Measurements from ENCODE around the gene KRT72.

The KRT72 gene

DNA sequence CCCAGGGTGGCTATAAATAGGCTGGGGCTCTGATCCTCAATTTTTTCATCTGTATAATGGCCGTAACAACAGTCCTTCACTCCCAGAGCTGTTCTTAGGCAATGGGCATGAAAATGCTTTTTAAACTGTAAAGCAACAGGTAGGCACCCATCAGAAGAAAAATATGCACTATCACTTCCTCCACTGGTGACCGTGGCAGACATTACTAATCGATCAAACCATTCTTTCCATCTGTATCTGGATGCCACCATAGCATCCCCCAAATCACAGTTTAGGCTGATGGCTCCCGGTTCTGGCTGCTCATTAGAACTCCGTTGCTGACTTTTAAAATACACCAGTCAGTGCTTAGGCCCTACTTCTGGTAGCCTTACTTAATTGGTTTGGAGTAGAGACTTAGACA, 59.6 kb downstream of the KRT72 start:
- DNase-seq (ENCODE audit: low spot score) = no peak

DNA sequence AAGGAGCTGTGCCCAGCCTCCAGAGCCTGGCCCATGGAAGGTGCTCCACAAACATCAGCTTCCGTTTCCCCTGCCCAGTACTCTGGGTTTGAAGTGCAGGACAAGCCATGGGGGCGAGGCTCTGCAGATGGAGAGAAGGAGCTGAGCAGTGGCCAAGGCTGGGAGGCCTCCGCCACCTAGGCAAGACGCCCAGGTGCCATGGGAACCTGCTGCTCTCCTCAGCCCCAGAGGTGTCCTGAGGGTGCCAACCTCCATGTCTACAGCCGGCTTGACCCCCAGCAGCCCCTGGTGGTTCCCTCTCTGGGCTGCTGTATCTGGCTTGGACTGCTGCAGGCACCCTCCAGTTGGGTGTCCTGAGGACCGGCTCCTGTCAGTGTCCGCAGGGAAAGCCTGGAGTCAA, 60.7 kb downstream of the KRT72 start:
- DNase-seq (ENCODE audit: low spot score) = no peak

DNA sequence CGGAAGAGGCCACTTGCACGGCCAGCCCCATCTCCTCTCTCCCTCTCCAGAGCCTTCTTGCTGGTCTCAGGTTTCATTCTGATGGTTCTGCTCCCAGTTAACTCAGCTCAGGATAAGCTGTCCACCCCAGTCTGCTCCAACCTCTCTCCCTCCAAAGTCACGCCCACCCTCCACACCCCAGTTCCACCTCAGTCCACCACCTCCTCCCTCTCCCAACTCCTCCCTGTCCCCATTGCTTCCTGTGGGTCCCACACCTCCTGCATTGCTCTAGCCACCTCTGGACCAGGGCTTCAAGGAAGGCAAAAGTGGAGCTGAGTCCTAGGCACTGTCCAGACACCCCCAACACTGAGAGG, 61.5 kb downstream of the KRT72 start:
- DNase-seq (ENCODE audit: low spot score) = no peak

DNA sequence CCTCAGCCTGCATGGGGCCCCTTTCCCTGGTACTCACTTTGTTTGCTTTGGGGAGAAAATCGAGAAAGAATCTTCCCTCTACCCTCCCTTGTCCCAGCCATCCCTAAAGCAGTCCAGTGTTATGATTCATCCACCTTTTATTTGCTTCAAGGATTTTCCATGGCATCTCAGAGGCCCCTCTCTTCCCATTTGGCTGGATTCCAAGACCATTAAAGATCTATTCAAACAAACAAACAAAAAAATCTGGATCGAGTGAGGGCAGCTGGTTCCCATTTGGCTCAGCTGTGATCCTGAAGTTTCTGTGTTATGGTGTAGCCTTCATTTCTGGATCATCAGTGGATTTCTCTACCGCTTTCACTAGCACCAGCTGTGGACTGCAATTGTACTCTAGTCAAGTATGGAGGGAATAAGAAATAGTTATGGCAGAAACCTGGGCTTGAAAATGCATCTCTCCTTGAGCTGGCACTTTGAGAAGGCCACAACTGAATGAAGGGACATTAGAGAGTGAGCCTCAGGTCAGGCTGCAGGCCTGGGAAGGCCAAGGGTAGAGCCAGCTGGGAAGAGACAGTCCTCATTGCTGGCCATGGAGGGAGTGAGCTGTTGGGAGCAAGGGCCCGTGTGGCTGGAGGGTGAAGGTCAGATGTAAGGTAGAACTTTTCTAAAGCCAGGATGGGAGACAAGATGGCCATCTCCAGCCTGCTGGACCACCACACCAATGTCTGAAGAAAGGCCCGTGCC, 62.0 kb downstream of the KRT72 start:
- no peak for DNase-seq (ENCODE audit: low spot score)

DNA sequence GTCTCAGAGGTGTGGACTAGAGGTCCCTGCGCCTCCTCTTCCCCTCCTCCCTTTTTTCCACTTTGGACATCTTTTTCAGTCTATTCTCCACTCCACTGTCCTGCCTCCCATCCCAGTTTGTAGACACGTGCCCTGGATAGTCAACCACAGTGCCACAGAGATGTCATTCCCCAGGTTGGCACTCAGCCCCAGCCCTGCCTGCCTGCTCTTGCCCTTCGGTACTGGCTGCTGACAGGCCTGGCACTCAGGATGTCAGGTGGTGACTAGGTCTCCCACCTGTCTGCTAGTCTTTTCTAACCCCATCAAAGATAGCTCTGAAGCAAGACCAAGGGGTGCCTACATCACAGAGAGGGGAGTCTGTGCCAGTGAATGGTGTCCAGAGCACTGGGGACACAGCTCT, 64.2 kb downstream of the KRT72 start:
- DNase-seq (ENCODE audit: low spot score) = no peak
